ENCODE measurements around the gene FGD6. TPM values are rescaled to one million over a fixed set of nuclear protein-coding genes. Genes with fewer than 3 reads are reported as not detected.

The FGD6 gene
- total RNA-seq, 1 experiment from 2014 or later: 28.3 TPM

DNA sequence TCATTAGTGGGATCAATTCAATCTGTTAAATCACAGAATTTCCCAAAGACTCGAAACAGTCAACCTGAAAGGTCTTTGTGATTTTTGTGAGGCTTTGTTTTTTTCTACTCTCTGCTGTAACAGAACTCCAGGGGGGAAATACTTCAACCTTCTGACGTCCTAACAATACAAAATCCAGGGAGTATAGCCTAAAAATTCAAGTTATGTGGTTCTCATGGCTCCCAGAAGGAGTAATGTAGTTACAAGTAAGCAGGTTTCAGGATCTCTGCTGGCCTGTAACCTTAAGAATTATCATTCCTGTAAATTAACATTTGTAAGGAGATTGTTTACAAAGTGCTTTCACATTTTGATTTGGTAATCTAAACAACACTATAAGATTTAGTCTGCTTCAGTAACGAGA lies 40.3 kb upstream of the FGD6 start:
- no peak for TF ChIP-seq SIN3A (IDR thresholded peaks at IDR 0.05; ENCODE audit: borderline replicate concordance, insufficient read depth, low read depth, low read length)
- no peak for TF ChIP-seq TCF7L2 (IDR thresholded peaks at IDR 0.05; ENCODE audit: low read depth, low read length)
- DNase-seq (ENCODE audit: low read depth, low spot score) (no peak), ATAC-seq (no peak)
- in situ Hi-C loops (cut with HindIII; ENCODE audit: low pct_unique_long_range_greater_than_20kb, low sequenced_read_pairs): no loop called here
- no peaks in the 10 kb centered on the region for H3K27me3 ChIP-seq (ENCODE audit: control insufficient read depth, insufficient read depth, low read length)
- no peak overlapping the region for H3K27ac ChIP-seq (ENCODE audit: low read length)
- intact Hi-C loops (cut with micrococcal nuclease; ENCODE audit: unreplicated experiment): no loop called here
- no TSS peak for BruUV-seq (replicated peaks)
- H3K4me3 ChIP-seq (ENCODE audit: low read depth in 2 of 2, low read length in 2 of 2): no peak overlapping the region
- H3K9me3 ChIP-seq (ENCODE audit: control insufficient read depth, insufficient read depth, low read depth, low read length): no peaks in the 10 kb centered on the region
- CTCF ChIA-PET: no interaction called here
- H3K4me1 ChIP-seq (ENCODE audit: control insufficient read depth, insufficient read depth, low read length): no peaks in the 10 kb centered on the region
- H3K36me3 ChIP-seq (ENCODE audit: control insufficient read depth, insufficient read depth, low read length): peaks cover 19% of the 10 kb centered on the region
- POLR2A ChIA-PET: no interaction called here

GRCh38 chr12:95253386-95253785 lies 36.1 kb upstream of the FGD6 start:
- in situ Hi-C loops (cut with HindIII; ENCODE audit: low pct_unique_long_range_greater_than_20kb, low sequenced_read_pairs): no loop called here
- Histone ChIP-seq H3K36me3 (ENCODE audit: control insufficient read depth, insufficient read depth, low read length) (peaks cover 21% of the 10 kb centered on the region), H3K27me3 (ENCODE audit: control insufficient read depth, insufficient read depth, low read length) (no peaks in the 10 kb centered on the region), H3K9me3 (ENCODE audit: control insufficient read depth, insufficient read depth, low read depth, low read length) (no peaks in the 10 kb centered on the region), H3K27ac (ENCODE audit: low read length) (no peak overlapping the region), H3K4me3 (ENCODE audit: low read depth in 2 of 2, low read length in 2 of 2) (no peak overlapping the region), H3K4me1 (ENCODE audit: control insufficient read depth, insufficient read depth, low read length) (0 out of 2 replicates have a peak, but pooled peaks cover 2% of the 10 kb centered on the region)
- POLR2A ChIA-PET: no interaction called here
- ATAC-seq: no peak
- no peak for TF ChIP-seq POLR2AphosphoS5 (IDR thresholded peaks at IDR 0.05; ENCODE audit: low read depth, low read length)
- intact Hi-C loops (cut with micrococcal nuclease; ENCODE audit: unreplicated experiment): no loop called here
- BruUV-seq (replicated peaks): no TSS peak
- DNase-seq (ENCODE audit: low read depth, low spot score): no peak
- CTCF ChIA-PET: no interaction called here

DNA sequence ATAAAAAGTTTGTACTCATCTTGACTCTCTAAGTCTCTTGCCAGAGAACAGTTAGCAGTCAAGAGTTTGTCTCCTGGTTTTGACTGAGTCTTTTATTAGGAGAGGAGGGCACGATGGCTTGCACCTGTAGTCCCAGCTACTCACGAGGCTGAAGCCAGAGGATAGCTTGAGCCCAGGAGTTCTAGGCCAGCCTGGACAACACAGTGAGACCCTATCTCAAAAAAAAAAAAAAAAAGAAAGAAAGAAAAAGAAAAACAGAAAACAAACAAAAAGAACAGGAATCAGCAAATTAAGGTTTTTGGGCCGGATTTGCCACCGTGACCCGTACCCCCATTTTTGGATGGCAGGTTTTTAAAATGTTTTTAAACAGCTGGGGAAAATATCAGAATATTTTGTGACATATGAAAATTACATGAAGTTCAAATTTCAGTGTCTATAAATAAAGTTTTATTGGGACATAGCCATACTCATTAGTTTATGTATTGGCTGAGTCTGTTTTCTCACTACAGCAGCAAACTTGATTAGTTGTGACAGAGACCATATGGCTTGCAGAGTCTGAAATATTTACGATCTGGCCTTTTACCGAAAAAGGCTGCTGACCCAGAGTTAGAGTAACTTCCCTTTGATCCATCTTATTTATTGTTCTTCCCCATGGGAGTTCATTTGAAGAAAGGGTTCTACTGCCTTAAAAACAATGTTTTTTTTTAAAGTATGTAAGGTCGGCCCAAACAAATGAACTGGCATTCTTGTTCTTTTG lies 31.5 kb upstream of the FGD6 start:
- TF ChIP-seq POLR2AphosphoS5 (IDR thresholded peaks at IDR 0.05; ENCODE audit: low read depth, low read length): no peak
- TF ChIP-seq, protein P1, sequence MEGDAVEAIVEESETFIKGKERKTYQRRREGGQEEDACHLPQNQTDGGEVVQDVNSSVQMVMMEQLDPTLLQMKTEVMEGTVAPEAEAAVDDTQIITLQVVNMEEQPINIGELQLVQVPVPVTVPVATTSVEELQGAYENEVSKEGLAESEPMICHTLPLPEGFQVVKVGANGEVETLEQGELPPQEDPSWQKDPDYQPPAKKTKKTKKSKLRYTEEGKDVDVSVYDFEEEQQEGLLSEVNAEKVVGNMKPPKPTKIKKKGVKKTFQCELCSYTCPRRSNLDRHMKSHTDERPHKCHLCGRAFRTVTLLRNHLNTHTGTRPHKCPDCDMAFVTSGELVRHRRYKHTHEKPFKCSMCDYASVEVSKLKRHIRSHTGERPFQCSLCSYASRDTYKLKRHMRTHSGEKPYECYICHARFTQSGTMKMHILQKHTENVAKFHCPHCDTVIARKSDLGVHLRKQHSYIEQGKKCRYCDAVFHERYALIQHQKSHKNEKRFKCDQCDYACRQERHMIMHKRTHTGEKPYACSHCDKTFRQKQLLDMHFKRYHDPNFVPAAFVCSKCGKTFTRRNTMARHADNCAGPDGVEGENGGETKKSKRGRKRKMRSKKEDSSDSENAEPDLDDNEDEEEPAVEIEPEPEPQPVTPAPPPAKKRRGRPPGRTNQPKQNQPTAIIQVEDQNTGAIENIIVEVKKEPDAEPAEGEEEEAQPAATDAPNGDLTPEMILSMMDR (IDR thresholded peaks at IDR 0.05): no peak
- TF ChIP-seq, protein P2, sequence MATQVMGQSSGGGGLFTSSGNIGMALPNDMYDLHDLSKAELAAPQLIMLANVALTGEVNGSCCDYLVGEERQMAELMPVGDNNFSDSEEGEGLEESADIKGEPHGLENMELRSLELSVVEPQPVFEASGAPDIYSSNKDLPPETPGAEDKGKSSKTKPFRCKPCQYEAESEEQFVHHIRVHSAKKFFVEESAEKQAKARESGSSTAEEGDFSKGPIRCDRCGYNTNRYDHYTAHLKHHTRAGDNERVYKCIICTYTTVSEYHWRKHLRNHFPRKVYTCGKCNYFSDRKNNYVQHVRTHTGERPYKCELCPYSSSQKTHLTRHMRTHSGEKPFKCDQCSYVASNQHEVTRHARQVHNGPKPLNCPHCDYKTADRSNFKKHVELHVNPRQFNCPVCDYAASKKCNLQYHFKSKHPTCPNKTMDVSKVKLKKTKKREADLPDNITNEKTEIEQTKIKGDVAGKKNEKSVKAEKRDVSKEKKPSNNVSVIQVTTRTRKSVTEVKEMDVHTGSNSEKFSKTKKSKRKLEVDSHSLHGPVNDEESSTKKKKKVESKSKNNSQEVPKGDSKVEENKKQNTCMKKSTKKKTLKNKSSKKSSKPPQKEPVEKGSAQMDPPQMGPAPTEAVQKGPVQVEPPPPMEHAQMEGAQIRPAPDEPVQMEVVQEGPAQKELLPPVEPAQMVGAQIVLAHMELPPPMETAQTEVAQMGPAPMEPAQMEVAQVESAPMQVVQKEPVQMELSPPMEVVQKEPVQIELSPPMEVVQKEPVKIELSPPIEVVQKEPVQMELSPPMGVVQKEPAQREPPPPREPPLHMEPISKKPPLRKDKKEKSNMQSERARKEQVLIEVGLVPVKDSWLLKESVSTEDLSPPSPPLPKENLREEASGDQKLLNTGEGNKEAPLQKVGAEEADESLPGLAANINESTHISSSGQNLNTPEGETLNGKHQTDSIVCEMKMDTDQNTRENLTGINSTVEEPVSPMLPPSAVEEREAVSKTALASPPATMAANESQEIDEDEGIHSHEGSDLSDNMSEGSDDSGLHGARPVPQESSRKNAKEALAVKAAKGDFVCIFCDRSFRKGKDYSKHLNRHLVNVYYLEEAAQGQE (IDR thresholded peaks at IDR 0.05; ENCODE audit: insufficient read depth in 1 of 2, low read depth in 2 of 2, low read length in 1 of 2): no peak
- TF ChIP-seq SIN3A (IDR thresholded peaks at IDR 0.05; ENCODE audit: borderline replicate concordance, insufficient read depth, low read depth, low read length): no peak
- TF ChIP-seq TCF7L2 (IDR thresholded peaks at IDR 0.05; ENCODE audit: low read depth, low read length): no peak
- intact Hi-C loops (cut with micrococcal nuclease; ENCODE audit: unreplicated experiment) (no loop called here), in situ Hi-C loops (cut with HindIII; ENCODE audit: low pct_unique_long_range_greater_than_20kb, low sequenced_read_pairs) (no loop called here)
- H3K36me3 ChIP-seq (ENCODE audit: control insufficient read depth, insufficient read depth, low read length): peaks cover 9% of the 10 kb centered on the region
- POLR2A ChIA-PET: no interaction called here
- ATAC-seq (no peak), DNase-seq (ENCODE audit: low read depth, low spot score) (no peak)
- no peak overlapping the region for H3K27ac ChIP-seq (ENCODE audit: low read length)
- peaks cover 2% of the 10 kb centered on the region; the same call in 1 of the 2 replicates for H3K4me1 ChIP-seq (ENCODE audit: control insufficient read depth, insufficient read depth, low read length)
- CTCF ChIA-PET: no interaction called here
- no peak overlapping the region for H3K4me3 ChIP-seq (ENCODE audit: low read depth in 2 of 2, low read length in 2 of 2)
- no TSS peak for BruUV-seq (replicated peaks)
- no peaks in the 10 kb centered on the region for H3K9me3 ChIP-seq (ENCODE audit: control insufficient read depth, insufficient read depth, low read depth, low read length)
- no peaks in the 10 kb centered on the region for H3K27me3 ChIP-seq (ENCODE audit: control insufficient read depth, insufficient read depth, low read length)

Data from Panc1 (cell line).